Body of pancreas (tissue), 4 donors: Measurements from ENCODE around the gene TPH1.

ENCODE experiments used
- CTCF ChIP-seq, 7 experiments: fragments of 450-650 bp in 4 of 7; fragments of 200-600 bp in 3 of 7; sonication (generic) in 3 of 7; IDR thresholded peaks; one replicate each; pipeline ENCODE4 v1.5.1; 2016 to 2019; ENCODE audit warnings: antibody characterized with exemption in 7 of 7
- POLR2A ChIP-seq, 3 donors: fragments of 450-650 bp; IDR thresholded peaks; one replicate each; pipeline ENCODE4 v1.6.1; 2016; ENCODE audit warnings: antibody characterized with exemption in 3 of 3, mild to moderate bottlenecking in 2 of 3

- no peak for TF ChIP-seq CTCF (IDR thresholded peaks at IDR 0.05)
- TF ChIP-seq POLR2A (IDR thresholded peaks at IDR 0.05), result no peak
Measured at GRCh38 chr11:18080451-18080850, 34.4 kb upstream of the TPH1 start.
